Activated gamma-delta T cell treated with anti-CD3 and anti-CD28 coated beads, Interleukin-2, amount 50 U/mL, for 16 hours (primary cell): ENCODE results near the gene DEPP1.

ENCODE experiments used
- DNase-seq: peaks from one replicate; pipeline ENCODE4 v3.0.0-alpha.2; 2020; ENCODE audit warnings: low read depth

Gene DEPP1

GRCh38 chr10:44954042-44954441, 24.6 kb downstream of the DEPP1 start:
- no peak for DNase-seq

- no peak for DNase-seq
Measured at GRCh38 chr10:44952779-44953231, 25.8 kb downstream of the DEPP1 start.

GRCh38 chr10:44951576-44952226, 26.9 kb downstream of the DEPP1 start:
- no peak for DNase-seq

- DNase-seq: no peak
Measured at GRCh38 chr10:44950326-44951225, 28.0 kb downstream of the DEPP1 start.

- no peak for DNase-seq
Measured at GRCh38 chr10:44949915-44950314, 28.7 kb downstream of the DEPP1 start.

- DNase-seq: no peak
Measured at GRCh38 chr10:44949127-44949802, 29.3 kb downstream of the DEPP1 start.

- DNase-seq: no peak
Measured at GRCh38 chr10:44948642-44949041, 30.0 kb downstream of the DEPP1 start.

GRCh38 chr10:44947371-44948152, 31.0 kb downstream of the DEPP1 start:
- DNase-seq: no peak

GRCh38 chr10:44946205-44946604, 32.4 kb downstream of the DEPP1 start:
- no peak for DNase-seq

- no peak for DNase-seq
Measured at GRCh38 chr10:44944354-44944753, 34.3 kb downstream of the DEPP1 start.

- no peak for DNase-seq
Measured at GRCh38 chr10:44939691-44940401, 38.8 kb downstream of the DEPP1 start.

GRCh38 chr10:44938956-44939355, 39.7 kb downstream of the DEPP1 start:
- no peak for DNase-seq

- DNase-seq: no peak
Measured at GRCh38 chr10:44937196-44938005, 41.2 kb downstream of the DEPP1 start.

- no peak for DNase-seq
Measured at GRCh38 chr10:44936314-44936975, 42.2 kb downstream of the DEPP1 start.

- no peak for DNase-seq
Measured at GRCh38 chr10:44935966-44936295, 42.7 kb downstream of the DEPP1 start.

GRCh38 chr10:44935201-44935965, 43.2 kb downstream of the DEPP1 start:
- DNase-seq: no peak

- no peak for DNase-seq
Measured at GRCh38 chr10:44934416-44935200, 44.0 kb downstream of the DEPP1 start.
